Lung (tissue), 12 donors: ENCODE data around the gene ADGRB2. TPM values are rescaled to one million over a fixed set of nuclear protein-coding genes. Genes with fewer than 3 reads are reported as not detected.
A peak's percentile ranks its signal among the peaks of the same experiment; 100 is the strongest.

ENCODE experiments used
- ATAC-seq: fragments of 200-7000 bp; cut with Tn5 transposase; one replicate; pipeline ENCODE4 v1.9.1; 2020; ENCODE audit warnings: moderate number of reproducible peaks; ENCODE audit not compliant: insufficient read depth, low FRiP score
- DNase-seq, 3 donors: peaks; one replicate each; pipeline ENCODE4 v3.0.0-alpha.2; 2013 to 2017
- H3K27ac ChIP-seq, 2 donors: one replicate each; pipeline ENCODE4 v1.5.1; 2013; ENCODE audit warnings: mild to moderate bottlenecking in 2 of 2, moderate library complexity in 2 of 2, control low read depth in 1 of 2, inconsistent platforms in 1 of 2, low read depth in 1 of 2, low read length in 1 of 2
- H3K27me3 ChIP-seq, 3 donors: one replicate each; pipeline ENCODE4 v1.5.1; 2013; ENCODE audit warnings: low read length in 2 of 3; ENCODE audit not compliant: control insufficient read depth in 3 of 3, insufficient read depth in 3 of 3
- H3K36me3 ChIP-seq, 4 donors: one replicate each; pipeline ENCODE4 v1.5.1; 2013; ENCODE audit warnings: low read length in 4 of 4, mild to moderate bottlenecking in 1 of 4, moderate library complexity in 1 of 4; ENCODE audit not compliant: control insufficient read depth in 4 of 4, insufficient read depth in 4 of 4
- H3K4me1 ChIP-seq, 5 donors: one replicate each; pipeline ENCODE4 v1.5.1; 2013; ENCODE audit warnings: low read length in 5 of 5, mild to moderate bottlenecking in 2 of 5, moderate library complexity in 1 of 5; ENCODE audit not compliant: control insufficient read depth in 5 of 5, insufficient read depth in 5 of 5
- H3K4me3 ChIP-seq: one replicate; pipeline ENCODE4 v1.5.1; 2013; ENCODE audit warnings: mild to moderate bottlenecking, control low read depth, moderate library complexity
- H3K9ac ChIP-seq, 2 donors: one replicate each; pipeline ENCODE4 v1.5.1; 2013; ENCODE audit warnings: low read length in 2 of 2, control low read depth in 1 of 2; ENCODE audit not compliant: insufficient read depth in 1 of 2
- H3K9me3 ChIP-seq, 4 donors: one replicate each; pipeline ENCODE4 v1.5.1; 2013; ENCODE audit warnings: low read length in 3 of 4, mild to moderate bottlenecking in 1 of 4, moderate library complexity in 1 of 4; ENCODE audit not compliant: control insufficient read depth in 4 of 4, insufficient read depth in 3 of 4
- WGBS, 2 donors: extraction: QIAGEN DNeasy Blood & Tissue Kit; methylation state at CpG; one replicate each; pipeline ENCODE4 v1.1.7; 2013; 5-methylcytosine and 5-hydroxymethylcytosine counted together
- polyA plus RNA-seq, 2 donors: library from polyadenylated mRNA; stranded (reverse); fragments of 200-250 nt; gene quantifications; one replicate each; pipeline ENCODE4 v1.2.1, GENCODE V29; 2013
- total RNA-seq, 2 donors: library from RNA; depleted of rRNA in 1 of 2; stranded (reverse); fragments of >200 nt in 1 of 2; gene quantifications; one replicate each; pipeline ENCODE4 v1.2.1, GENCODE V29; 2014 to 2021
- TF ChIP-seq, protein P1 (sequence below): IDR thresholded peaks from 2 replicates; pipeline ENCODE4 v1.5.1; 2012; ENCODE audit warnings: mild to moderate bottlenecking; ENCODE audit errors: control extremely low read depth, extremely low read depth
- donor health status: control.
- donor health status: control.
- donor health status: Bipolar disorder and iron deficiency.
- donor health status: healthy.
- donor health status: DM: yes; HTN: yes; CAD: no.

Gene ADGRB2
- total and polyA plus RNA-seq, 4 donors, result 0.44 to 7.6 (median 1.3) TPM

DNA sequence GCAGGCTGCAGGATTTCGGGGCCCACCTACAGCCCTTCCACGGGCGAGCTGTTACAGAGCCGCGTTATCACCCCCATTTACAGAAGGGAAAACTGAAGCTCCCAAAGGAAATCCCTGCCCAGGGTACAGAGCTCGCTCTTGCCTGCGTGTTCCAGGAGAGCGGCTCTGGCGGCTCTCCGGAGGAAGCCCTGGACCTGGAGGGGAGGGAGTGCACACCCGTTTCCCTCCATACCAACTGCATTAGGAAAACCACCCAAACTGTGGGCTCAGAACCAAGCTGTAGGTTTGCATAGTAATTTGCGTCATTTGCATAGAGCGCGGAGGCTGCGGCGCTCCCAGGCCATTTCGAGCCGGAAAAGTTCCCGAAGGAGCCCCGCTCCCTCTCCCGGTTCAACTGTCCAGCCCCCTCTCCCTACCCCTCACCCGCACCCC lies 24.7 kb upstream of the ADGRB2 start:
- ATAC-seq (peak; percentile 40), DNase-seq (peak in 1 of 3 donors; percentile 88)
- WGBS, 2 donors, result 0 to 1% methylated on average over 22 of the region's 22 CpGs
- peak overlapping the region; percentile 29 for H3K4me3 ChIP-seq
- H3K36me3 ChIP-seq, result no peaks in the 10 kb centered on the region
- peak overlapping the region in 1 of 2 donors; percentile 70 for H3K9ac ChIP-seq
- TF ChIP-seq, protein P1, sequence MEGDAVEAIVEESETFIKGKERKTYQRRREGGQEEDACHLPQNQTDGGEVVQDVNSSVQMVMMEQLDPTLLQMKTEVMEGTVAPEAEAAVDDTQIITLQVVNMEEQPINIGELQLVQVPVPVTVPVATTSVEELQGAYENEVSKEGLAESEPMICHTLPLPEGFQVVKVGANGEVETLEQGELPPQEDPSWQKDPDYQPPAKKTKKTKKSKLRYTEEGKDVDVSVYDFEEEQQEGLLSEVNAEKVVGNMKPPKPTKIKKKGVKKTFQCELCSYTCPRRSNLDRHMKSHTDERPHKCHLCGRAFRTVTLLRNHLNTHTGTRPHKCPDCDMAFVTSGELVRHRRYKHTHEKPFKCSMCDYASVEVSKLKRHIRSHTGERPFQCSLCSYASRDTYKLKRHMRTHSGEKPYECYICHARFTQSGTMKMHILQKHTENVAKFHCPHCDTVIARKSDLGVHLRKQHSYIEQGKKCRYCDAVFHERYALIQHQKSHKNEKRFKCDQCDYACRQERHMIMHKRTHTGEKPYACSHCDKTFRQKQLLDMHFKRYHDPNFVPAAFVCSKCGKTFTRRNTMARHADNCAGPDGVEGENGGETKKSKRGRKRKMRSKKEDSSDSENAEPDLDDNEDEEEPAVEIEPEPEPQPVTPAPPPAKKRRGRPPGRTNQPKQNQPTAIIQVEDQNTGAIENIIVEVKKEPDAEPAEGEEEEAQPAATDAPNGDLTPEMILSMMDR, result no peak
- no peaks in the 10 kb centered on the region for H3K9me3 ChIP-seq
- peak overlapping the region in 1 of 2 donors; percentile 78 for H3K27ac ChIP-seq
- no peaks in the 10 kb centered on the region for H3K27me3 ChIP-seq
- H3K4me1 ChIP-seq, result peaks cover 0 to 9% (median 0%) of the 10 kb centered on the region in 5 donors

DNA sequence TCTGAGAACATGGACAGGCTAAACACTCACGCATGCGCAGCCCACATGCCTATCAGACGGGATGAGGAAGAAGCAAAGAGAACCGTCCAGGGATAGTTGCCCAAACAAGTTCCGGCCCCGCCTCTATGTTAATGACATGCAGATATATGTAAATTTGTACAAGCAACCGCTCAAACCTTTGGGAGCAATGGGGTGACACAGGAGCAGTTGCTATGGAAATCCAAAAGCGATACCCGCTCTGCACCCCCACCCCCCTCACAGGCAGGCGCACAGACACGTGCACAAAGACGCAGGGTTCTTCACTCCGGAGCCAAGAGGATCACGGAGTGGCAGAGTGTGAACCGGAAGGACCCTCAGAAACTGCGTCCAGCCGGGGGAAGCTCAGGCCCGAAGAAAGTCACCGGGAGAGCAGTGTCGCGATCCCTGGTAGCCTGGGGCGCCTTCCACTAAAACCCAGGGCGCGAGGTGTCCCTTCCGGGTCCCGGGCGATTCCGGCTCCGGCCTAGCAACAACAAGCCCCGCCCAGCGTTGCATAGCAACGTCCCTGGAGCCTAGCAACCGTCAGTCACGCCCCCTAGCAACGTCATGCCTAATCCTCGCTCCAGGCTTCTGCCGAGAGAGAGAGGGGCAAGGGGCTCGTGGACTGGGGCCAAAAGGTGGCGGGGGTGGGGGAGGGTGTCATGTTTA lies 24.1 kb upstream of the ADGRB2 start:
- Histone ChIP-seq H3K9ac (peak overlapping the region; percentile 69 to 70), H3K9me3 (no peaks in the 10 kb centered on the region), H3K4me3 (peak overlapping the region; percentile 2), H3K4me1 (peaks cover 0 to 11% (median 0%) of the 10 kb centered on the region in 5 donors), H3K27ac (peak overlapping the region; percentile 47 to 78), H3K36me3 (no peaks in the 10 kb centered on the region), H3K27me3 (no peaks in the 10 kb centered on the region)
- 3% methylated on average over 38 to 39 of the region's 39 CpGs for WGBS, 2 donors
- peak; percentile 84 for ATAC-seq
- DNase-seq, result peak; percentile 94 to 96 (median 95)
- TF ChIP-seq, protein P1, result no peak

DNA sequence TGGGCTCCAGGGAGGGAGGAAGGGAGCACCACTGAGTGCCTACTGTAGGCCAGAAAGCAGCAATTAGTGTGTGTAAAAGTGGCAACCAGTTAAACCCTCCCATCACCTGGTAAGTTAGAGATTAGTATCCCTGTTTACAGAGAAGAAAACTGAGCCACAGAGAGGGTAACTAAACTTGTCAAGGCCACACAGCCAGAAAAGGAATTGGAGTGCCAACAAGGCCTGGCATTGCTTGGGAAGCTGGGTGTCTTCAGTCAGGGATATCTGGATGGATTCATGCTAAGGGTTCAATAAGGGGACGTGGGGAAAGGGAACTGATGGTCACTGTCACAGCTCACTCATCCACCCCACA lies 23.6 kb upstream of the ADGRB2 start:
- Histone ChIP-seq H3K9ac (no peak overlapping the region), H3K4me1 (peaks cover 0 to 16% (median under 1%) of the 10 kb centered on the region in 5 donors)
- no peak for ATAC-seq

More for the DNA sequence above, 23.6 kb upstream of the ADGRB2 start:
- 45 to 54% methylated on average over 1 of the region's 1 CpG for WGBS, 2 donors
- TF ChIP-seq, protein P1, result no peak
- no peaks in the 10 kb centered on the region for H3K27me3 ChIP-seq
- H3K36me3 ChIP-seq, result no peaks in the 10 kb centered on the region
- peak overlapping the region in 1 of 2 donors; percentile 78 for H3K27ac ChIP-seq
- DNase-seq, result no peak
- no peaks in the 10 kb centered on the region for H3K9me3 ChIP-seq
- H3K4me3 ChIP-seq, result no peak overlapping the region
